HepG2 (cell line): Measurements from ENCODE around the gene SYNPR.

Source experiments
- ELF1 ChIP-seq: sonication (generic); formaldehyde crosslinking; IDR thresholded peaks from 2 replicates; pipeline ENCODE4 v1.4.0; 2020; ENCODE audit warnings: missing genetic modification reagents
- NR2F1 ChIP-seq, 2 experiments: fragments of 450-650 bp in 1 of 2; formaldehyde crosslinking in 1 of 2; IDR thresholded peaks; 2 replicates each; pipeline versions ENCODE4 v1.5.0 to v1.6.1; 2016 to 2020; ENCODE audit warnings: mild to moderate bottlenecking in 1 of 2, missing compliant biosample characterization in 1 of 2, missing genetic modification reagents in 1 of 2, moderate library complexity in 1 of 2
- POLR2AphosphoS5 ChIP-seq: IDR thresholded peaks from 2 replicates; pipeline ENCODE4 v1.6.1; 2012; ENCODE audit warnings: low read depth, low read length
- ZFP90 ChIP-seq: sonication (generic); formaldehyde crosslinking; IDR thresholded peaks from 2 replicates; pipeline ENCODE4 v1.8.0; 2022; ENCODE audit warnings: missing genetic modification reagents, mild to moderate bottlenecking, inconsistent platforms, borderline replicate concordance

DNA sequence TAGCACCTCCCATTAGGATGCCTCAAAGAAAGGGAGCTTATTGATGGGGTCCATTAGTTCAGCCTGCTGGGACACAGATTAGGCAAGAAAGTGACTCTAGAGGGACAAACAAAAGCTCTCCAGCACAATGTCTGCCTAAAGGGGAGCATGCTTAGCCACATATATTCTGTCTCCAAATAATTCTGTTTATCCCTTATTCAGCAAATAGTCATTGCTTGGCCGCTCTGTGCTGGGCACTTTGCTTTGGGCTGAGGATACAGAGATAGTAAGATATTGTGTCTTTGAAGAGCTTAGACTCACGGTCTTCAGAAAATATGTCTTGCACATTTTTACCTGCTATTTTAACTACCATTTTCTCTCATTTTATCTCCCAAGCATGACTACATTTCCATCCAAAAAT is 159.8 kb downstream of the SYNPR start:
- TF ChIP-seq NR2F1 (CRISPR knock-in tag; IDR thresholded peaks at IDR 0.05), result no peak
- TF ChIP-seq ZFP90 (CRISPR knock-in tag), result no peak
- no peak for TF ChIP-seq POLR2AphosphoS5
- no peak for TF ChIP-seq ELF1 (CRISPR knock-in tag)
